HG02759 (cell line): Measurements from ENCODE around the gene UBE2R2.

Experiments
- ATAC-seq: cut with Tn5 transposase; IDR thresholded peaks from one replicate; pipeline ENCODE4 v1.9.1; 2021; ENCODE audit warnings: mild to moderate bottlenecking, moderate library complexity; ENCODE audit not compliant: unreplicated experiment

Gene UBE2R2

GRCh38 chr9:33880211-33881089 lies 63.5 kb downstream of the UBE2R2 start:
- no peak for ATAC-seq

DNA sequence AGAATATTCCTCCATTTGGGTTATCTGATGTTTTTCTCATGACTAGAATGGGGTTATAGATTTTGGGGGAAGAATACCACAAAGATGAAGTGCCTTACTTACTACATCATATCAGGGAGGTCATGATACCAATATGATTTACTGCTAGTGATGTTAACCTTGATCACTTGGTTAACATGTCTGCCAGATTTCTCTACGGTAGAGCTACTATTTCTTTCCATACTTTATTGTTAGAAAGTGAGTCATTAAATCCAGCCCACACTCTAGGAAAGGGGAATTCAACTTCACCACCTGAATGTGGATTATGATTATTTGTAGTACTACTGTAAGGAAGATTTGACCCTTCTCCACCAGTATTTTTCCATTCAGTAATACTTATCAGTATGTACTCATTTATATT lies 64.7 kb downstream of the UBE2R2 start:
- no peak for ATAC-seq

GRCh38 chr9:33884856-33885701 lies 68.1 kb downstream of the UBE2R2 start:
- no peak for ATAC-seq

GRCh38 chr9:33885948-33886347 lies 69.0 kb downstream of the UBE2R2 start:
- ATAC-seq: no peak

DNA sequence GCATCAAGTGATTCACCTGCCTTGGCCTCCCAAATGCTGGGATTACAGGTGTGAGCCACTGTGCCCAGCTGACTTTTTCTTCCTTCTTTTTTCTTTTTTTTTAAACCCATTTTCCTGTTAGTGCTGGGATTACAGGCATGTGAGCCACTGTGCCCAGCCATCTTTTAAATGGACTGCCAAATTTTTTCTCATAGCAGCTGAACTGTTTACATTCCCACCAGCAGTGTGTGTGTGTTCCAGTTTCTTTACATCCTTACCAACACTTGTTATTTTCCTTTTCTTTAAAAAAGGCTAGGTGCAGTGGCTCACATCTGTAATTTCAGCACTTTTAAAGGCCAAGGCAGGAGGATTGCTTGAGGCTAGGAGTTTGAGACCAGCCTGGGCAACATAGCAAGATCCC lies 76.9 kb downstream of the UBE2R2 start:
- ATAC-seq: no peak

- ATAC-seq: no peak
These were observed 77.4 kb downstream of the UBE2R2 start for GRCh38 chr9:33894316-33894715.

DNA sequence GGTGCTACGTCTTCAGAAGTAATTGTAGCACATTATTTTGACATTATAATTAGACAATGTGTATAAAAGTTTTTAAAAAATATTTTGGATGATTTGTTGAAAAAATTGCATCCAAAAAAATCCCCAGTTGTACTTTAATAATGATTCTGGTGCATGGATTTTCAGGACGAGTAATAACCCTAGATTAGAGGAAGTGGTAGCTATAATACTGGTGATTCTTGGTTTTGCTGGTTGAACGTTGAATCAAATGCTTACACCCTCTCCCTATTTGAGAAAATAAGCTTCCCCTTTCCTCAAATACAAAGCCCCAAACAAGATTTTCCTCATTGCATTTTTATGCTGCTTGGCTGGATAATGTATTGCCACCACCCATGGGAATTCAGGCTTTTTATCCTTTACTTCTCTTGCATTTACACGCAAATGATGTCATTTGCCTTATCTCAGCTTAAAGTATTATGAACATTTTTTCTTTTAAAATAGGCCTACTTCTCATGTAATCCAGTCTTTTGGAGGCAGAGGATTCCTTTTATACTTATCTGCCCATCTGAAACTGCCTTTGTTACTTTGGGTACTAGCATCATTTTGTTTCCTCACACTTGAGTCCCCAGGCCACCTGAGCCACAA lies 86.3 kb downstream of the UBE2R2 start:
- ATAC-seq: no peak

- ATAC-seq: no peak
These were observed 88.2 kb downstream of the UBE2R2 start for GRCh38 chr9:33905137-33905536.

- ATAC-seq: no peak
These were observed 89.8 kb downstream of the UBE2R2 start for GRCh38 chr9:33906769-33907168.

DNA sequence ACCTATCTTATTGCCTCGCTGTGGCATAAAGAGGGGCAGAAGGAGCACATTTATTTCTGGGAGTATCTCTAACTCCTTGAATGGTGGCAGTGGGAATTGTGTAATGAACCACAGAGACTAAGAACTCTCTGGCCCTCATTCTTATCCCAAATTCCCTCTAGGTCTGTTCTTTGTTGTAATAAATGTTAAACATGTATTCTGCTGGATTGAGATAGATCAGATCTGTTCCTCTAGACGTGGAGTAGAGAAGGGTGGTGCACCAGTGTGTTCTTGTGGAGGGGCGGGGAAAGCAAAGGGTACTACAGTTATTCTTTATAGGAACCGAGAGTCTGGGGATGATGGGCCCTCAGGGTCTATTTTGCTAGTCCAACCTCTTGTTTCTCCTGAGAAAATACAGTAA lies 90.4 kb downstream of the UBE2R2 start:
- ATAC-seq: no peak

DNA sequence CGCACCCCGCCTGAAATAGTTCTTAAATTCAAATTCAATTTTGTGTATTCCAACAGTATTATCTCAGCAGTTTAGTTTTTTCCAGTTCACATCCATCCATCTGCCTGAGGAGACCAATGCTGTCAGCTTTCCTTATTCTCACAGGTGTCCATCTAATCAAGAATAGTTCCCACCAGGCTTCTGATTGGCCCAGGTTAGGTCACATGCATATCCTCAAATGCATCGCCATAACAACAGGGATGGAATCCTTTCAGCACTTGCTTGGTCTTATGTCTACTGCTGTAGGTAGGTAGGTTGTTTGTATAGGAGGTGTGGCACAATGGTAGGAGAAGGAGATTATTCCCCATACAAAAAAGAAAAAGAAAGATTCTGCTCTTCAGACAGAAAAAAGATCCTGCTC lies 91.2 kb downstream of the UBE2R2 start:
- no peak for ATAC-seq

DNA sequence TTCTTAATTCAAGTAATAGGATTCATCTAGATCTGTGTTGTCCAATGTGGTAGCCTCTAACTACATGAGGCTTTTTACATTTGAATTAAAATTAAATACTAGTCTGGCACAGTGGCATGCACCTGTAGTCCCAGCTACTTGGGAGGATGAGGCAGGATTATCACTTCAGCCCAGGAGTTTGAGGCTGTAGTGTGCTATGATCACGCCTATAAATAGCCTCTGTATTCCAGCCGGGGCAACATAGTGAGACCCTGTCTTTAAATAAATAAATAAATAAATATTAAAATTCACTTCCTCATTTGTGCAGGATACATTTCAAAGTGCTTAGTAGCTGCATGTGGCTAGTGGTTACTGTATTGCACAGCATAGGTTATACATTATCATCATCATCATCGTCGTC lies 91.8 kb downstream of the UBE2R2 start:
- no peak for ATAC-seq

DNA sequence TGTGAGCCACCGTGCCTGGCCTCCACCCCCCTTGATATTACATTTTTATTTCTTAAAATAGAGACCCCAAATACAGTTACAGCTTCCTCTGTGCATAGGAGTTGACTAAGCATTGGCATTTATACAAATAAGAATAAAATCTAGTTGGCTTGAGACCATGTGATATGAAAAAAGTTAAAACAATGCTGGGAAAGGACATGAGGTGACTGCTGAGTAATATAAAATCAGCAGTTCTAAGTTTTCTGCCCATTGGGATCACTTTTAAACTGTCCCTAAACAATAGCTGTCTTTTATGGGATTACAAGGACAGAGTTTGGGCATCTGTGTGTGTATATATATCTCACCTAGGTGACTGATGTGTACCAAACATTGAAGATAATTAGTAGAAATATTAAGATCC lies 96.6 kb downstream of the UBE2R2 start:
- ATAC-seq: no peak

DNA sequence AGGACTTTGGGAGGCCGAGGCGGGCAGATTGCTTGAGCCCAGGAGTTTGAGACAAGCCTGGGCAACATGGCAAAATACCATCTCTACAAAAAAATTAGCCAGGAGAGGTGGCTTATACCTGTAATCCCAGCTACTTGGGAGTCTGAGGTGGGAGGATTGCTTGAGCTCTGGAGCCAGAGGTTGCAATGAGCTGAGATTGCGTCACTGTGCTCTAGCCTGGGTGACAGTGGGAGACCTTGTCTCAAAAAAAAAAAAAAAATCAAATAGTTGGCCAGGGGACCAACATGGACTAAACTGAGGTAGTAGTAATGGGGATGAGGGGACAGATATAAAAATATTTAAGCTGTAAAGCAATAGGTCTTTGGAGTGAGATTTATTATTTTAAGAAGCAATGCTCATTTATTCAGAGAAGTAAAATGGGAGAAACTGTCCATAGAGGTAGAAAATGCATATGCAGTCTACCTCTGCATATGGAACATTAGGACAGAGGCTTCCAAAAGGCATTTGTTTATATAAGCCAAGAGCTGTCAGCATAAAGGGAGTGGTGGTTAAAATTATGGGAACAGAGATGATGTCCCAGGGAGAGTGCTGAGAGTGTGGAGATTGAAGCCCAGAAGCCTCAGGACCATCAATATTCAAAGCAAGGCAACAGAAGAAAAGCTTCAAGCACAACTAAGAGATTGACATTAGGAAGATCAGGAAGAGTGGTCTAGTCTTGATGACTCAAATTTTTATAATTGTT lies 98.1 kb downstream of the UBE2R2 start:
- no peak for ATAC-seq

GRCh38 chr9:33917036-33917435 lies 100.1 kb downstream of the UBE2R2 start:
- no peak for ATAC-seq

DNA sequence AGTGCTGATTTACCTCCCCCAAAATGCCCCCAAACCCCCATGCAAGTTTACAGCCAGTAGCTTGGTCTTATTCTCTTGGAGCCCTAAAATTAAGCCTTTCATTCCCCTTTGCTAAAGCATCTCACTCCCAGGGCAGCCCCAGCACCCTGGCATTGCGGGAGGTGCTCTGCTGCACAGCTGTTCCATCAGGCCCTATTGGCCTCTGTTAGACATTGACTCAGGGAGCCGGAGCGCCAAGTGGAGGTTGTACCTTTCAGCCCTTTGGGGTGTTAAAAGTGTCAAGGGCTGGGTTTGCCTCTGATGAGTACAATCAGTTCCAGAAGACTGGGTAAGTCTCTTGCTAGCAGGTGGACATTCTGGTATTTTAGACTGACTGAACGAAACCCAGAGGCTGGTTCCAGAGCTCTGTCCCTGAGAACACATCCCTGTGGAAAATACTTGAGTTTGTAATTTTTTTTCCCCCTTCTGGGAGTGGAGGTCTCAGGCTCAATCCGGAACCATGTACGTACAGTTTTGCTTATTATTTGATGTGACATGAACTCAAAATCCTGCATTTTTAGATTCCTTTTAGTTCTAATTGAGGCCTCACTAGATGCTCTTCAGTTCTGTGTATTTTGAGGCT lies 102.4 kb downstream of the UBE2R2 start:
- ATAC-seq: no peak

DNA sequence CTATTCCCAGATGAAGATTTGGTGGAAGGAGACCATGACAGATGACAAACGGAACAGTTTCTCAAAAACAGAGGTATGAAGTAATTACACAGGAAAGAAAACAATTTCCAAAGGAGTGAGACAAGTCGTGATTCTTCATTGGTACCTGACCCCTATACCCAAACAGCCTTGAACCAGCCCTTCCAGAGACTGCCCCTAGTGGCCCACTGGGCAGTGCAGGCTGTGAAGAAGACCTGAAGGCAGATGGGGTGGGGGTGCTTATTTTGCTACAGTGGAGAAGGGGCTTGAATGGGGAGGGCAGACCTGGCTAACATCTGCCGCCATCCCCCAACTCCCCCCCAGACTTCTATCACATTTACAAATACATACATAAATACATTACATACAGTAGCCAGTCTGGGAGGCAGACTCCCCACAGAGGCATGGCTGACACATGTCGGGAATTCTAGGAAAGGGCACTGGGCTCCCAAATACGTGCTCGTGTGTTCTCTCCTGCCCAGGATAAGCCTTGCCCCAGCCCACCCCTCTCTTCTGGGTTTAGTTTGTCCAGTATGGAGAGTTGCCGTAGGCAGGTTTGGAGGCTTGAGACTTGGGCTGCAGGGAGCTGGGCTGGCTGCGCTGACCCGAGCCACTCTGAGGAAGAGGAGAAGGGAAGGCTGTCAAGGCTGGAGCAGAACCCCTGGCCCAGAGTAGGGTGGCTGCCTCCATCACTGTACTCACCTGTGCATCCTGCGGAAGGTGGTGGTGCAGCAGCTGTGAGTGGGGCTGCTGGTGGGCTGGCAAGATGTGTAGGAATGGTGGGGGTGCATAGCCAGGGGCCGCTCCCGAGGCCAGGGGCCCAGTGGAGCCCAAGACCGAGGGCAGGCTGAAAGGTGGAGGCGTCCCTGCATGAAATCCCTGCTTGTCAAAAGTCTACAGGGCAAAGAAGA lies 105.3 kb downstream of the UBE2R2 start:
- no peak for ATAC-seq

- no peak for ATAC-seq
These were observed 106.1 kb downstream of the UBE2R2 start for GRCh38 chr9:33923079-33923478.

DNA sequence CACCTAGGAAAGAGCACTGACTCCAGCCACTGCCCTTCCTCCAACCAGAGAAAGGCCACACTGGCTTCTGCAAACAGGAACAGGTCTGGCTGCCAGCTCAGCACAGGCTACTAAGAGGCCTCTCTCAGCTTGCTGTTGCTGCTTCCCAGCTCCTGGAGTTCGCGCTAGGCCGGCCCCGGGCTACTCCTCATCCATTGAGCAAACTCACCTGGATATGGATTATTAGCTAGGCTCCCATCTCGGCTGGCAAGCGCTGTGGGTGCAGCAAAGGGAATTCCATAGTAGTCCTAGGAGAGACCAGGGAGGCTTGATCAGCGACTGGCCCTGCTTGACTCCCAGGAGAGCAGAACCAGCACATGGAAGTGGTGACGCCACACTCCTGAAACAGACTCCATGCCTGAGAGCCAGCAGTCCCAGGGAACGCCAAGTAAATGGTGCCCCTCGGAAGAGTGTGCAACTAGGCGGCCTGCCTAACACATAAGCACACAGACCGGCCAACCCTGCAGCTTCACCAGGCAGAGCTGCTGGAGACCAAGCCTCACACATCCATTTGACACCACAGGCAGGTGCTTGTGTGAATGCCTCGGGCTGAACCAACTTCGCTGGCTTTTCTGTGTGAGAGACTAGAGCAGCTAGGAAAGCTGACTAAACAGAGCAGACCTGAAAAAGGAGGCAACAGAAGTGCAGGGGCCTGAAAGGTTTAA lies 107.2 kb downstream of the UBE2R2 start:
- ATAC-seq: no peak
